Measurements from ENCODE around the gene RYR3.

GRCh38 chr15:33646744-33647143 is 336.0 kb downstream of the RYR3 start:
- no peak for TF ChIP-seq CTCF (IDR thresholded peaks at IDR 0.05)
- TF ChIP-seq POLR2A (IDR thresholded peaks at IDR 0.05): no peak

Measured in lower leg skin (tissue), 3 donors.